ENCODE measurements around the gene CDR2L.

DNA sequence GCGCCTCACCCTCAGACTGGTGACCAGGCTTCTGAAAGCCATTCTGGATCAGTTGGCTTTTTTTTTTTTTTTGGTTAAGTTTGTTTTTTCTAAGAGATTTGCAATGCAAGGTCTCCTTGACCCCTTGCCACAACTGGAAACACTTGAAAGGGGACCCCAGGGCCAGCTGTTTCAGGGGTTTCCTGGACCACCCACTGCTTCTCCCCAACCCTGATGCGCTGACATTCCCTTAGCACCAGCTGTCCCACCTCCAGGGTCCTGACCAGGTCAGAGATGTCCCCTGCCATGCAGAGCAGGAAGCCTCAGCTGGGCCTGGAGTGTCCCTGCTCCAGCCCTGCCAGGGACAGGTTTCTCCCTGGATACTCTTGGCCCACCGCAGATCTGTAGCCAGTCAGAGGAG, 16.9 kb downstream of the CDR2L start:
- TF ChIP-seq, protein P1, sequence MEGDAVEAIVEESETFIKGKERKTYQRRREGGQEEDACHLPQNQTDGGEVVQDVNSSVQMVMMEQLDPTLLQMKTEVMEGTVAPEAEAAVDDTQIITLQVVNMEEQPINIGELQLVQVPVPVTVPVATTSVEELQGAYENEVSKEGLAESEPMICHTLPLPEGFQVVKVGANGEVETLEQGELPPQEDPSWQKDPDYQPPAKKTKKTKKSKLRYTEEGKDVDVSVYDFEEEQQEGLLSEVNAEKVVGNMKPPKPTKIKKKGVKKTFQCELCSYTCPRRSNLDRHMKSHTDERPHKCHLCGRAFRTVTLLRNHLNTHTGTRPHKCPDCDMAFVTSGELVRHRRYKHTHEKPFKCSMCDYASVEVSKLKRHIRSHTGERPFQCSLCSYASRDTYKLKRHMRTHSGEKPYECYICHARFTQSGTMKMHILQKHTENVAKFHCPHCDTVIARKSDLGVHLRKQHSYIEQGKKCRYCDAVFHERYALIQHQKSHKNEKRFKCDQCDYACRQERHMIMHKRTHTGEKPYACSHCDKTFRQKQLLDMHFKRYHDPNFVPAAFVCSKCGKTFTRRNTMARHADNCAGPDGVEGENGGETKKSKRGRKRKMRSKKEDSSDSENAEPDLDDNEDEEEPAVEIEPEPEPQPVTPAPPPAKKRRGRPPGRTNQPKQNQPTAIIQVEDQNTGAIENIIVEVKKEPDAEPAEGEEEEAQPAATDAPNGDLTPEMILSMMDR (IDR thresholded peaks at IDR 0.05): no peak
- TF ChIP-seq GABPA (IDR thresholded peaks at IDR 0.05; ENCODE audit: low read depth): no peak
- TF ChIP-seq, protein P2, sequence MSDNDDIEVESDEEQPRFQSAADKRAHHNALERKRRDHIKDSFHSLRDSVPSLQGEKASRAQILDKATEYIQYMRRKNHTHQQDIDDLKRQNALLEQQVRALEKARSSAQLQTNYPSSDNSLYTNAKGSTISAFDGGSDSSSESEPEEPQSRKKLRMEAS (IDR thresholded peaks at IDR 0.05; ENCODE audit: low read depth): no peak
- TF ChIP-seq, protein P3, sequence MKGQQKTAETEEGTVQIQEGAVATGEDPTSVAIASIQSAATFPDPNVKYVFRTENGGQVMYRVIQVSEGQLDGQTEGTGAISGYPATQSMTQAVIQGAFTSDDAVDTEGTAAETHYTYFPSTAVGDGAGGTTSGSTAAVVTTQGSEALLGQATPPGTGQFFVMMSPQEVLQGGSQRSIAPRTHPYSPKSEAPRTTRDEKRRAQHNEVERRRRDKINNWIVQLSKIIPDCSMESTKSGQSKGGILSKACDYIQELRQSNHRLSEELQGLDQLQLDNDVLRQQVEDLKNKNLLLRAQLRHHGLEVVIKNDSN (IDR thresholded peaks at IDR 0.05; ENCODE audit: borderline replicate concordance, low read depth): no peak
- TF ChIP-seq, protein P4, sequence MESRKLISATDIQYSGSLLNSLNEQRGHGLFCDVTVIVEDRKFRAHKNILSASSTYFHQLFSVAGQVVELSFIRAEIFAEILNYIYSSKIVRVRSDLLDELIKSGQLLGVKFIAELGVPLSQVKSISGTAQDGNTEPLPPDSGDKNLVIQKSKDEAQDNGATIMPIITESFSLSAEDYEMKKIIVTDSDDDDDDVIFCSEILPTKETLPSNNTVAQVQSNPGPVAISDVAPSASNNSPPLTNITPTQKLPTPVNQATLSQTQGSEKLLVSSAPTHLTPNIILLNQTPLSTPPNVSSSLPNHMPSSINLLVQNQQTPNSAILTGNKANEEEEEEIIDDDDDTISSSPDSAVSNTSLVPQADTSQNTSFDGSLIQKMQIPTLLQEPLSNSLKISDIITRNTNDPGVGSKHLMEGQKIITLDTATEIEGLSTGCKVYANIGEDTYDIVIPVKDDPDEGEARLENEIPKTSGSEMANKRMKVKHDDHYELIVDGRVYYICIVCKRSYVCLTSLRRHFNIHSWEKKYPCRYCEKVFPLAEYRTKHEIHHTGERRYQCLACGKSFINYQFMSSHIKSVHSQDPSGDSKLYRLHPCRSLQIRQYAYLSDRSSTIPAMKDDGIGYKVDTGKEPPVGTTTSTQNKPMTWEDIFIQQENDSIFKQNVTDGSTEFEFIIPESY (IDR thresholded peaks at IDR 0.05; ENCODE audit: borderline replicate concordance, low read depth): no peak
- TF ChIP-seq, protein P5, sequence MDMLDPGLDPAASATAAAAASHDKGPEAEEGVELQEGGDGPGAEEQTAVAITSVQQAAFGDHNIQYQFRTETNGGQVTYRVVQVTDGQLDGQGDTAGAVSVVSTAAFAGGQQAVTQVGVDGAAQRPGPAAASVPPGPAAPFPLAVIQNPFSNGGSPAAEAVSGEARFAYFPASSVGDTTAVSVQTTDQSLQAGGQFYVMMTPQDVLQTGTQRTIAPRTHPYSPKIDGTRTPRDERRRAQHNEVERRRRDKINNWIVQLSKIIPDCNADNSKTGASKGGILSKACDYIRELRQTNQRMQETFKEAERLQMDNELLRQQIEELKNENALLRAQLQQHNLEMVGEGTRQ (IDR thresholded peaks at IDR 0.05; ENCODE audit: borderline replicate concordance, low read depth, low read length): no peak
- TF ChIP-seq TAF1 (IDR thresholded peaks at IDR 0.05; ENCODE audit: borderline replicate concordance, low read depth, low read length): no peak
- no peak for TF ChIP-seq EZH2phosphoT487 (IDR thresholded peaks at IDR 0.05; ENCODE audit: borderline replicate concordance, low read depth)
- TF ChIP-seq, protein P6, sequence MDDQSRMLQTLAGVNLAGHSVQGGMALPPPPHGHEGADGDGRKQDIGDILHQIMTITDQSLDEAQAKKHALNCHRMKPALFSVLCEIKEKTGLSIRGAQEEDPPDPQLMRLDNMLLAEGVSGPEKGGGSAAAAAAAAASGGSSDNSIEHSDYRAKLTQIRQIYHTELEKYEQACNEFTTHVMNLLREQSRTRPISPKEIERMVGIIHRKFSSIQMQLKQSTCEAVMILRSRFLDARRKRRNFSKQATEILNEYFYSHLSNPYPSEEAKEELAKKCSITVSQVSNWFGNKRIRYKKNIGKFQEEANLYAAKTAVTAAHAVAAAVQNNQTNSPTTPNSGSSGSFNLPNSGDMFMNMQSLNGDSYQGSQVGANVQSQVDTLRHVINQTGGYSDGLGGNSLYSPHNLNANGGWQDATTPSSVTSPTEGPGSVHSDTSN (IDR thresholded peaks at IDR 0.05): no peak
- no peak for TF ChIP-seq RAD21 (IDR thresholded peaks at IDR 0.05; ENCODE audit: low read length)
- TF ChIP-seq, protein P7, sequence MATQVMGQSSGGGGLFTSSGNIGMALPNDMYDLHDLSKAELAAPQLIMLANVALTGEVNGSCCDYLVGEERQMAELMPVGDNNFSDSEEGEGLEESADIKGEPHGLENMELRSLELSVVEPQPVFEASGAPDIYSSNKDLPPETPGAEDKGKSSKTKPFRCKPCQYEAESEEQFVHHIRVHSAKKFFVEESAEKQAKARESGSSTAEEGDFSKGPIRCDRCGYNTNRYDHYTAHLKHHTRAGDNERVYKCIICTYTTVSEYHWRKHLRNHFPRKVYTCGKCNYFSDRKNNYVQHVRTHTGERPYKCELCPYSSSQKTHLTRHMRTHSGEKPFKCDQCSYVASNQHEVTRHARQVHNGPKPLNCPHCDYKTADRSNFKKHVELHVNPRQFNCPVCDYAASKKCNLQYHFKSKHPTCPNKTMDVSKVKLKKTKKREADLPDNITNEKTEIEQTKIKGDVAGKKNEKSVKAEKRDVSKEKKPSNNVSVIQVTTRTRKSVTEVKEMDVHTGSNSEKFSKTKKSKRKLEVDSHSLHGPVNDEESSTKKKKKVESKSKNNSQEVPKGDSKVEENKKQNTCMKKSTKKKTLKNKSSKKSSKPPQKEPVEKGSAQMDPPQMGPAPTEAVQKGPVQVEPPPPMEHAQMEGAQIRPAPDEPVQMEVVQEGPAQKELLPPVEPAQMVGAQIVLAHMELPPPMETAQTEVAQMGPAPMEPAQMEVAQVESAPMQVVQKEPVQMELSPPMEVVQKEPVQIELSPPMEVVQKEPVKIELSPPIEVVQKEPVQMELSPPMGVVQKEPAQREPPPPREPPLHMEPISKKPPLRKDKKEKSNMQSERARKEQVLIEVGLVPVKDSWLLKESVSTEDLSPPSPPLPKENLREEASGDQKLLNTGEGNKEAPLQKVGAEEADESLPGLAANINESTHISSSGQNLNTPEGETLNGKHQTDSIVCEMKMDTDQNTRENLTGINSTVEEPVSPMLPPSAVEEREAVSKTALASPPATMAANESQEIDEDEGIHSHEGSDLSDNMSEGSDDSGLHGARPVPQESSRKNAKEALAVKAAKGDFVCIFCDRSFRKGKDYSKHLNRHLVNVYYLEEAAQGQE (IDR thresholded peaks at IDR 0.05; ENCODE audit: low read depth, low read length): no peak
- TF ChIP-seq SMC3 (IDR thresholded peaks at IDR 0.05; ENCODE audit: low read depth, low read length): no peak
- TF ChIP-seq FOXJ3 (CRISPR knock-in tag; IDR thresholded peaks at IDR 0.05): no peak
